ENCODE data around the gene DOK7.

DOK7 gene

DNA sequence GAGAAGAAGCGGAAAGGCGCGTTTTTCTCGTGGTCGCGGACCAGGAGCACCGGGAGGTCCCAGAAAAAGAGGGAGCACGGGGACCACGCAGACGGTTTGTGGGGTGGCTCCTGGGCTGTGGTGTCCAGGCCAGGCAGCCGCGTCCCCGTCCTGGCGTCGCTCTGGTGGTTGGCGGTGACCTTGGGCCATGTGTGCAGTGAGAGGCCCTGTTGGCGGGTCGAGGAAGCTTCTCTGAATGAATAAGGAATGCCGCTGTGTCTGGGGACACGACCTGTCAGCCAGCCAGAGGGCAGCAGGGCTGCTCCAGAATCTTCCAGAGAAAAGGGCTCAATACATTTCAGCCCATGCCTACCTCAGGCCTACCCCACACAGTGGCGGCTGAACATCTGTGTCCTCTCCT is 45.7 kb upstream of the DOK7 start:
- DNase-seq, result no peak
- Histone ChIP-seq H4K20me1 (ENCODE audit: insufficient read depth, low read length) (0 out of 2 replicates have a peak, but pooled peaks cover 7% of the 10 kb centered on the region), H3K36me3 (ENCODE audit: insufficient read depth, low read length) (no peaks in the 10 kb centered on the region; the same call in 1 of the 2 replicates), H3K4me2 (ENCODE audit: insufficient read depth, low read length) (no peak overlapping the region), H3K9me3 (ENCODE audit: insufficient read depth, low read length, severe bottlenecking) (no peaks in the 10 kb centered on the region), H3K79me2 (ENCODE audit: insufficient read depth, low read length) (no peaks in the 10 kb centered on the region), H2AFZ (ENCODE audit: low read depth, low read length) (no peak overlapping the region), H3K4me1 (ENCODE audit: insufficient read depth, low read length) (no peaks in the 10 kb centered on the region), H3K27ac (ENCODE audit: low read length) (no peak overlapping the region), H3K4me3 (ENCODE audit: low read depth in 1 of 2, low read length in 2 of 2) (no peak overlapping the region), H3K27me3 (ENCODE audit: insufficient read depth, low read length, poor library complexity) (no peaks in the 10 kb centered on the region), H3K9ac (ENCODE audit: low read depth, low read length) (no peak overlapping the region)
- ATAC-seq (ENCODE audit: insufficient read depth, low read depth), result no peak
- TF ChIP-seq, protein P1, sequence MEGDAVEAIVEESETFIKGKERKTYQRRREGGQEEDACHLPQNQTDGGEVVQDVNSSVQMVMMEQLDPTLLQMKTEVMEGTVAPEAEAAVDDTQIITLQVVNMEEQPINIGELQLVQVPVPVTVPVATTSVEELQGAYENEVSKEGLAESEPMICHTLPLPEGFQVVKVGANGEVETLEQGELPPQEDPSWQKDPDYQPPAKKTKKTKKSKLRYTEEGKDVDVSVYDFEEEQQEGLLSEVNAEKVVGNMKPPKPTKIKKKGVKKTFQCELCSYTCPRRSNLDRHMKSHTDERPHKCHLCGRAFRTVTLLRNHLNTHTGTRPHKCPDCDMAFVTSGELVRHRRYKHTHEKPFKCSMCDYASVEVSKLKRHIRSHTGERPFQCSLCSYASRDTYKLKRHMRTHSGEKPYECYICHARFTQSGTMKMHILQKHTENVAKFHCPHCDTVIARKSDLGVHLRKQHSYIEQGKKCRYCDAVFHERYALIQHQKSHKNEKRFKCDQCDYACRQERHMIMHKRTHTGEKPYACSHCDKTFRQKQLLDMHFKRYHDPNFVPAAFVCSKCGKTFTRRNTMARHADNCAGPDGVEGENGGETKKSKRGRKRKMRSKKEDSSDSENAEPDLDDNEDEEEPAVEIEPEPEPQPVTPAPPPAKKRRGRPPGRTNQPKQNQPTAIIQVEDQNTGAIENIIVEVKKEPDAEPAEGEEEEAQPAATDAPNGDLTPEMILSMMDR (IDR thresholded peaks at IDR 0.05; ENCODE audit: borderline replicate concordance, extremely low read depth, low read length, poor library complexity, severe bottlenecking), result no peak
- TF ChIP-seq EZH2 (IDR thresholded peaks at IDR 0.05; ENCODE audit: borderline replicate concordance, low read depth, low read length, severe bottlenecking), result no peak

DNA sequence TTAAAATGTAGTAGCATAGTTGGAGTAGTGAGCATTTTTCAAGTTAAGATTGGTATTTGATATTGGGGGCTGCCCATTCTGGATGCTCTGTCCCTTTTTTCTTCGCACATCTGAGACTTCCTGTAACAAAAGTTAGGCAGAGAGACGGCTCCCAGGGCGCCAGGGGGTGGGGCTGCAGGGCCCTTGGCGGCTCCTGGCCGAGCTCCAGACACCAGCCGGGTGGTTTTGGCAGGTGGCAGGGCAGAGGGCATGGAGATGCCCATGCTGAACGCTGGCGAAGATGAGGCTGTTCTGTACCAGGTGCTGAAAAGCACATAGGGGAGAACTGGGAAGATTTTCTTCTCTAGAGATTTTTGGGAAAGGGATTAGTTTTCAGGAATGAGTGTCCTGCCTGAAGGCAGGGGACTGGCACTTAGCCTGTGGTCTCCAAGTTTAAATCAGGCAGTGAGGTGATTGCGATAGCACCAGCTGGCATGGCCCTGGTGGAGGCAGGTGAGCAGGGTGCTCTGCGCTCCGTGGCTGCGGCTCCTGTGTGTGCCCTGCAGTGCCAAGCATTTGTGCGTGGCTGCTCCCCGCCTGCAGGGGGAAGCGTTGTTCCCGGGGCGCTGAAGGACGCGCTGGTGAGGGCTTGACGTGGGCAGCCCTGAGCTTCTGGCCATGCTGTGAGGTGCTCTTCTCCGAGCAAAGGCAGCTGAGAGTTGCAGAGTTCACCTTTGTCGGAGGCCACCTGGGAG is 44.9 kb upstream of the DOK7 start:
- ATAC-seq (ENCODE audit: insufficient read depth, low read depth), result 0 out of 3 replicates have a peak, but pooled peaks have one; percentile 33

DNA sequence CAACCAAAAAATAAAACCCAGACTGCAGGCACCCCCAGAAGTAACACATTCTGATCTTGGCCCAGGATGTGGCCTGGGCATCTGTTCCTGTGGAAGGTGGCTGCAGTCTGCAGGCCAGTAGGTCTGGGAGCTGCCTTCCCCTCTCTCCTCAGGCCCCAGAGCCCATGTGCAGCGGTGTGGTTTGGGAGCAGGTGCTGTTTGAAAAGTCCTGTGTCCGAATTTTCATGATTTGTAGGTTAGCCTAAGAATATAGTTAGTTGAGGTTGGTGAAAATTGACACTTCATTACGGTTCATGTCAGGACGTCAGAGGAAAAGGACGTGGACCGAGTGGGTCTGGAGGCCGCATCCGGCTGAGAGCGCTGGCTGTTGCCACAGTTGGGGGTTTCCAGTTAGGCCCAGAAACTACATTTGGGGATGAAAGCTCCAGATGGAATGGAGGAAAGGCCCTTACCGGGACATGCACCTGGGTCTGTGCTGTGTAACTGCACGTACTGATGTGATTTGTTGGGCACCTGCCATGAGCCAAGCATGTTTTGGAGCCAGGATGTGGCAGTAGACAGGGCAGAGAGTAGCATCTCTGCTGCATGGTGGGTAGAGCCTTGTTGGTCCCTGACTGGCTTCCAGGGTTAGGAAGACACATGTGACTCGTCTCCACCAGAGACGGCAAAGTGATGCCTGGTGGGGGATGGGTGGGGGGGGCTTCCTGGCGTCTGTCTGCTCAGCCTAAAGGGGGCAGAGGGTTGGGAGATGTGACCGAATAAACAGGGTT is 43.1 kb upstream of the DOK7 start:
- Histone ChIP-seq H3K27me3 (ENCODE audit: insufficient read depth, low read length, poor library complexity) (no peaks in the 10 kb centered on the region), H3K9ac (ENCODE audit: low read depth, low read length) (no peak overlapping the region), H3K9me3 (ENCODE audit: insufficient read depth, low read length, severe bottlenecking) (no peaks in the 10 kb centered on the region), H3K27ac (ENCODE audit: low read length) (no peak overlapping the region), H3K4me2 (ENCODE audit: insufficient read depth, low read length) (no peak overlapping the region), H3K36me3 (ENCODE audit: insufficient read depth, low read length) (no peaks in the 10 kb centered on the region; the same call in 1 of the 2 replicates), H4K20me1 (ENCODE audit: insufficient read depth, low read length) (no peaks in the 10 kb centered on the region; the same call in 1 of the 2 replicates), H2AFZ (ENCODE audit: low read depth, low read length) (no peak overlapping the region), H3K4me3 (ENCODE audit: low read depth in 1 of 2, low read length in 2 of 2) (no peak overlapping the region), H3K79me2 (ENCODE audit: insufficient read depth, low read length) (no peaks in the 10 kb centered on the region), H3K4me1 (ENCODE audit: insufficient read depth, low read length) (no peaks in the 10 kb centered on the region)
- DNase-seq (no peak), ATAC-seq (ENCODE audit: insufficient read depth, low read depth) (no peak)
- TF ChIP-seq, protein P1 (IDR thresholded peaks at IDR 0.05; ENCODE audit: borderline replicate concordance, extremely low read depth, low read length, poor library complexity, severe bottlenecking), result no peak
- TF ChIP-seq EZH2 (IDR thresholded peaks at IDR 0.05; ENCODE audit: borderline replicate concordance, low read depth, low read length, severe bottlenecking), result no peak

More for the DNA sequence above, 44.9 kb upstream of the DOK7 start:
- peak; percentile 16 for DNase-seq
- H3K9me3 ChIP-seq (ENCODE audit: insufficient read depth, low read length, severe bottlenecking), result no peaks in the 10 kb centered on the region
- no peaks in the 10 kb centered on the region for H3K27me3 ChIP-seq (ENCODE audit: insufficient read depth, low read length, poor library complexity)
- no peak overlapping the region for H3K4me3 ChIP-seq (ENCODE audit: low read depth in 1 of 2, low read length in 2 of 2)
- 0 out of 2 replicates have a peak, but pooled peaks cover 7% of the 10 kb centered on the region for H4K20me1 ChIP-seq (ENCODE audit: insufficient read depth, low read length)
- H3K9ac ChIP-seq (ENCODE audit: low read depth, low read length), result no peak overlapping the region
- H3K4me2 ChIP-seq (ENCODE audit: insufficient read depth, low read length), result no peak overlapping the region
- no peaks in the 10 kb centered on the region for H3K4me1 ChIP-seq (ENCODE audit: insufficient read depth, low read length)
- H3K36me3 ChIP-seq (ENCODE audit: insufficient read depth, low read length), result no peaks in the 10 kb centered on the region; the same call in 1 of the 2 replicates
- H2AFZ ChIP-seq (ENCODE audit: low read depth, low read length), result no peak overlapping the region
- no peaks in the 10 kb centered on the region for H3K79me2 ChIP-seq (ENCODE audit: insufficient read depth, low read length)
- no peak overlapping the region for H3K27ac ChIP-seq (ENCODE audit: low read length)
- no peak for TF ChIP-seq EZH2 (IDR thresholded peaks at IDR 0.05; ENCODE audit: borderline replicate concordance, low read depth, low read length, severe bottlenecking)
- TF ChIP-seq, protein P1 (IDR thresholded peaks at IDR 0.05; ENCODE audit: borderline replicate concordance, extremely low read depth, low read length, poor library complexity, severe bottlenecking), result peak; percentile 51
